A673 (cell line): ENCODE results near the gene OSBP2. TPM values are rescaled to one million over a fixed set of nuclear protein-coding genes. Genes with fewer than 3 reads are reported as not detected.

Experiments
- BruUV-seq: library from RNA; stranded (reverse); fragments of 400-500 nt; replicated peaks from 2 replicates; lab custom pipeline; 2021; lab: Mats Ljungman, UMichigan
- CTCF ChIA-PET: fragments of 300-600 bp; sonication (Branson Sonifier 250); formaldehyde crosslinking; loops from one replicate; lab custom pipeline; 2022; ENCODE audit warnings: antibody characterized with exemption; lab: Charles Lee
- POLR2A ChIA-PET: fragments of 300-600 bp; sonication (Branson Sonifier 250); formaldehyde crosslinking; loops from one replicate; lab custom pipeline; 2022; ENCODE audit warnings: antibody characterized with exemption; ENCODE audit not compliant: low non-redundant PET; lab: Charles Lee
- DNase-seq: peaks from one replicate; pipeline ENCODE4 v3.0.0-alpha.2; 2015; ENCODE audit warnings: low spot score
- H3K27ac ChIP-seq: fragments of 200-600 bp; sonication (generic); 2 replicates; pipeline ENCODE4 v1.5.1; 2016; ENCODE audit warnings: mixed run types, low read depth, mild to moderate bottlenecking, mixed read lengths, antibody characterized with exemption, low read length; ENCODE audit not compliant: poor library complexity, severe bottlenecking
- H3K27me3 ChIP-seq: fragments of 200-600 bp; sonication (generic); replicated peaks from 2 replicates; pipeline ENCODE4 v1.6.1; 2017; ENCODE audit warnings: mixed run types, low read depth, mild to moderate bottlenecking, mixed read lengths, antibody characterized with exemption, low read length; ENCODE audit not compliant: insufficient read depth, poor library complexity
- H3K36me3 ChIP-seq: fragments of 200-600 bp; sonication (generic); 2 replicates; pipeline ENCODE4 v1.6.1; 2016; ENCODE audit warnings: mixed run types, mild to moderate bottlenecking, mixed read lengths, antibody characterized with exemption, low read length; ENCODE audit not compliant: insufficient read depth, poor library complexity, severe bottlenecking
- H3K4me1 ChIP-seq: fragments of 200-600 bp; sonication (generic); 2 replicates; pipeline ENCODE4 v1.6.1; 2017; ENCODE audit warnings: mixed run types, mild to moderate bottlenecking, mixed read lengths, antibody characterized with exemption, low read length; ENCODE audit not compliant: insufficient read depth, poor library complexity, severe bottlenecking
- H3K4me3 ChIP-seq: fragments of 200-600 bp; sonication (generic); 2 replicates; pipeline ENCODE4 v1.5.1; 2016; ENCODE audit warnings: low read depth, mixed run types, mild to moderate bottlenecking, mixed read lengths, low read length; ENCODE audit not compliant: poor library complexity, severe bottlenecking
- H3K9me3 ChIP-seq: fragments of 200-600 bp; sonication (generic); 2 replicates; pipeline ENCODE4 v1.6.1; 2016; ENCODE audit warnings: mixed run types, low read depth, mild to moderate bottlenecking, mixed read lengths, antibody characterized with exemption, low read length; ENCODE audit not compliant: poor library complexity, severe bottlenecking
- EZH2 ChIP-seq: fragments of 200-600 bp; sonication (generic); IDR thresholded peaks from 2 replicates; pipeline ENCODE4 v1.6.1; 2017; ENCODE audit warnings: borderline replicate concordance, low read depth, mild to moderate bottlenecking, mixed read lengths, antibody characterized with exemption, low read length; ENCODE audit not compliant: poor library complexity, severe bottlenecking
- intact Hi-C: fragments of 100-400 bp; cut with micrococcal nuclease; formaldehyde crosslinking; loops from one replicate; pipeline ENCODE4 v1.10.0; 2022; ENCODE audit not compliant: unreplicated experiment
- total RNA-seq: library from RNA; stranded (reverse); gene quantifications from 2 replicates; pipeline ENCODE4 v1.2.3, GENCODE V29; 2021
- TF ChIP-seq, protein P1 (sequence below): fragments of 300-800, 200-600 bp; sonication (generic); conservative IDR thresholded peaks from 2 replicates; pipeline ENCODE4 v1.5.1; 2017; ENCODE audit warnings: low read depth, mild to moderate bottlenecking, antibody characterized with exemption, low read length, moderate library complexity, mixed read lengths

Gene OSBP2
- total RNA-seq, 1 experiment from 2014 or later, result 1.8 TPM

DNA sequence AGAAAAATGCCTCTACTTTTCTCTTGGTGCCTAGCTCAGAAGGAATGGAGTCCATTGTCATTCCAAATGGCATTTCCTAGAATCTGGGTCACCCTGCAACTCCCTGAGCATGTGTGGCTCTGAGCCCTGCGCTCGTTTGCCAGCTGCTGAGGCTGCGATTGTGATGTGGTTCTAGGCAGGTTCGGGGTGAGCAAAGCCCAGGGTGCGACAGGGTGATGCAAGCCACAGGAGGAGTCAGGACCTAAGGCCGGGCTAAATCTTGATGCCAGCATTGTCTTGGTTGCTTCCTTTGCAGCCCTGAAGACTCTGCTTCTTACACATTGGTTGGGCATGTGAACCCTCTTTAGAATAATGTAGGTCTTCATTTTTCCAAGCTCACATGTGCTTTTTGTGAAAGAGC, 142.9 kb downstream of the OSBP2 start:
- BruUV-seq, result no TSS peak
- H3K27ac ChIP-seq, result no peak overlapping the region
- no peaks in the 10 kb centered on the region for H3K9me3 ChIP-seq
- ChIA-PET CTCF (interaction anchor here (0.6 kb wide), 1 partner anchor 528 kb away, joined by 3 read pairs; no protein-coding TSS in a partner anchor), POLR2A (no interaction called here)
- no peaks in the 10 kb centered on the region for H3K27me3 ChIP-seq
- intact Hi-C loops, result no loop called here
- no peaks in the 10 kb centered on the region for H3K4me1 ChIP-seq
- no peak overlapping the region for H3K4me3 ChIP-seq
- TF ChIP-seq, protein P1, sequence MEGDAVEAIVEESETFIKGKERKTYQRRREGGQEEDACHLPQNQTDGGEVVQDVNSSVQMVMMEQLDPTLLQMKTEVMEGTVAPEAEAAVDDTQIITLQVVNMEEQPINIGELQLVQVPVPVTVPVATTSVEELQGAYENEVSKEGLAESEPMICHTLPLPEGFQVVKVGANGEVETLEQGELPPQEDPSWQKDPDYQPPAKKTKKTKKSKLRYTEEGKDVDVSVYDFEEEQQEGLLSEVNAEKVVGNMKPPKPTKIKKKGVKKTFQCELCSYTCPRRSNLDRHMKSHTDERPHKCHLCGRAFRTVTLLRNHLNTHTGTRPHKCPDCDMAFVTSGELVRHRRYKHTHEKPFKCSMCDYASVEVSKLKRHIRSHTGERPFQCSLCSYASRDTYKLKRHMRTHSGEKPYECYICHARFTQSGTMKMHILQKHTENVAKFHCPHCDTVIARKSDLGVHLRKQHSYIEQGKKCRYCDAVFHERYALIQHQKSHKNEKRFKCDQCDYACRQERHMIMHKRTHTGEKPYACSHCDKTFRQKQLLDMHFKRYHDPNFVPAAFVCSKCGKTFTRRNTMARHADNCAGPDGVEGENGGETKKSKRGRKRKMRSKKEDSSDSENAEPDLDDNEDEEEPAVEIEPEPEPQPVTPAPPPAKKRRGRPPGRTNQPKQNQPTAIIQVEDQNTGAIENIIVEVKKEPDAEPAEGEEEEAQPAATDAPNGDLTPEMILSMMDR, result no peak
- no peak for TF ChIP-seq EZH2
- DNase-seq, result no peak
- H3K36me3 ChIP-seq, result no peaks in the 10 kb centered on the region

GRCh38 chr22:30838111-30838510, 143.4 kb downstream of the OSBP2 start:
- no peak for DNase-seq
- Histone ChIP-seq H3K9me3 (no peaks in the 10 kb centered on the region), H3K27ac (no peak overlapping the region), H3K36me3 (no peaks in the 10 kb centered on the region), H3K4me3 (no peak overlapping the region), H3K4me1 (no peaks in the 10 kb centered on the region), H3K27me3 (no peaks in the 10 kb centered on the region)
- intact Hi-C loops, result no loop called here
- TF ChIP-seq EZH2, result no peak
- TF ChIP-seq, protein P1, result no peak
- ChIA-PET POLR2A (no interaction called here), CTCF (no interaction called here)
- no TSS peak for BruUV-seq

DNA sequence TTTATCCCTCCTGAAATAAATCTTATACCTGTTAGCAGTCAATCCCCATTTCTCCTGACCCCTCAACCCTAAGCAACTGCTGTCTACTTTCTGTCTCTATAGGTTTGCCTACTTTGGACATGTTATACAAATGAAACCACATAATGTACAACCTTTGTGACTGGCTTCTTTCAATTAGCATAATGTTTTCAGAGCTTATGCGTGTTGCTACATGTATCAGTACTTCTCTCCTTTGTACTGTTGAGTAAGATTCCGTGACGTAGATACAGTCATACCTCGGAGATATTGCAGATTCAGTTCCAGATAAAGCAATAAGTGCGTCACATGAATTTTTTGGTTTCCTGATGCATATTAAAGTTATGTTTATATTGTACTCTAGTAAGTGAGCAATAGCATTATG, 146.6 kb downstream of the OSBP2 start:
- intact Hi-C loops, result no loop called here
- Histone ChIP-seq H3K9me3 (no peaks in the 10 kb centered on the region), H3K27me3 (no peaks in the 10 kb centered on the region), H3K4me1 (no peaks in the 10 kb centered on the region), H3K4me3 (no peak overlapping the region), H3K36me3 (no peaks in the 10 kb centered on the region), H3K27ac (no peak overlapping the region)
- BruUV-seq, result no TSS peak
- TF ChIP-seq, protein P1, result no peak
- no peak for TF ChIP-seq EZH2
- ChIA-PET CTCF (interaction anchor here (0.5 kb wide), 1 partner anchor 321 kb away, joined by 3 read pairs; no protein-coding TSS in a partner anchor), POLR2A (no interaction called here)
- no peak for DNase-seq
